Memory B cell (primary cell): ENCODE measurements around the gene TBX15.

ENCODE experiments used
- ATAC-seq: fragments of 150-1000 bp; cut with Tn5 transposase; 2 replicates; pipeline ENCODE4 v1.10.0; 2021; ENCODE audit warnings: low read depth, mild to moderate bottlenecking, moderate library complexity
- DNase-seq, 2 donors: peaks; one replicate each; pipeline ENCODE4 v3.0.0; 2022; ENCODE audit warnings: low spot score in 2 of 2
- H3K27ac Mint-ChIP-seq: one replicate; pipeline ENCODE4 v1.8.0; 2022; ENCODE audit warnings: mild to moderate bottlenecking, moderate library complexity, mixed read lengths
- H3K27me3 Mint-ChIP-seq: one replicate; pipeline ENCODE4 v1.8.0; 2022; ENCODE audit warnings: mixed read lengths
- H3K36me3 Mint-ChIP-seq: one replicate; pipeline ENCODE4 v1.8.0; 2022; ENCODE audit warnings: mild to moderate bottlenecking, mixed read lengths
- H3K4me1 Mint-ChIP-seq: one replicate; pipeline ENCODE4 v1.8.0; 2022; ENCODE audit warnings: mixed read lengths
- H3K4me3 Mint-ChIP-seq: one replicate; pipeline ENCODE4 v1.8.0; 2022; ENCODE audit warnings: mild to moderate bottlenecking, moderate library complexity, mixed read lengths
- H3K9me3 Mint-ChIP-seq: one replicate; pipeline ENCODE4 v1.8.0; 2022; ENCODE audit warnings: mixed read lengths

The TBX15 gene

GRCh38 chr1:118993700-118994026 is 5.5 kb upstream of the TBX15 start:
- DNase-seq (no peak), ATAC-seq (no peak)
- Mint-ChIP-seq H3K36me3 (peaks cover 2% of the 10 kb centered on the region), H3K27ac (no peak overlapping the region), H3K9me3 (peaks cover 5% of the 10 kb centered on the region), H3K4me1 (peaks cover 5% of the 10 kb centered on the region), H3K27me3 (peaks cover 41% of the 10 kb centered on the region), H3K4me3 (no peak overlapping the region)

- no peak overlapping the region for H3K4me3 Mint-ChIP-seq
- H3K36me3 Mint-ChIP-seq: peaks cover 2% of the 10 kb centered on the region
- DNase-seq: no peak
- peaks cover 40% of the 10 kb centered on the region for H3K27me3 Mint-ChIP-seq
- H3K27ac Mint-ChIP-seq: no peak overlapping the region
- no peak for ATAC-seq
- peaks cover 6% of the 10 kb centered on the region for H3K4me1 Mint-ChIP-seq
- H3K9me3 Mint-ChIP-seq: peaks cover 5% of the 10 kb centered on the region
These were observed 4.9 kb upstream of the TBX15 start for GRCh38 chr1:118992868-118993699.

GRCh38 chr1:118992237-118992825 is 4.2 kb upstream of the TBX15 start:
- H3K27ac Mint-ChIP-seq: peak overlapping the region; percentile 63
- DNase-seq (no peak), ATAC-seq (no peak)
- no peak overlapping the region for H3K4me3 Mint-ChIP-seq
- peaks cover 39% of the 10 kb centered on the region for H3K27me3 Mint-ChIP-seq
- H3K9me3 Mint-ChIP-seq: peaks cover 5% of the 10 kb centered on the region
- peaks cover 8% of the 10 kb centered on the region for H3K4me1 Mint-ChIP-seq
- peaks cover 2% of the 10 kb centered on the region for H3K36me3 Mint-ChIP-seq

GRCh38 chr1:118991448-118991847 is 3.3 kb upstream of the TBX15 start:
- Mint-ChIP-seq H3K27ac (no peak overlapping the region), H3K4me3 (no peak overlapping the region), H3K9me3 (peaks cover 5% of the 10 kb centered on the region), H3K4me1 (peaks cover 8% of the 10 kb centered on the region), H3K27me3 (peaks cover 42% of the 10 kb centered on the region), H3K36me3 (peaks cover 4% of the 10 kb centered on the region)
- no peak for ATAC-seq
- DNase-seq: no peak

GRCh38 chr1:118990513-118991152 is 2.5 kb upstream of the TBX15 start:
- peaks cover 11% of the 10 kb centered on the region for H3K4me1 Mint-ChIP-seq
- H3K36me3 Mint-ChIP-seq: peaks cover 4% of the 10 kb centered on the region
- peaks cover 5% of the 10 kb centered on the region for H3K9me3 Mint-ChIP-seq
- ATAC-seq (no peak), DNase-seq (no peak)
- peaks cover 42% of the 10 kb centered on the region for H3K27me3 Mint-ChIP-seq
- H3K4me3 Mint-ChIP-seq: no peak overlapping the region
- H3K27ac Mint-ChIP-seq: no peak overlapping the region

GRCh38 chr1:118989878-118990378 is 1.8 kb upstream of the TBX15 start:
- H3K4me3 Mint-ChIP-seq: no peak overlapping the region
- H3K27ac Mint-ChIP-seq: no peak overlapping the region
- DNase-seq (no peak), ATAC-seq (no peak)
- peaks cover 5% of the 10 kb centered on the region for H3K9me3 Mint-ChIP-seq
- H3K4me1 Mint-ChIP-seq: peaks cover 11% of the 10 kb centered on the region
- H3K36me3 Mint-ChIP-seq: peaks cover 4% of the 10 kb centered on the region
- H3K27me3 Mint-ChIP-seq: peaks cover 44% of the 10 kb centered on the region

GRCh38 chr1:118989006-118989815 is 1.1 kb upstream of the TBX15 start:
- peaks cover 4% of the 10 kb centered on the region for H3K36me3 Mint-ChIP-seq
- H3K4me1 Mint-ChIP-seq: peaks cover 11% of the 10 kb centered on the region
- peaks cover 43% of the 10 kb centered on the region for H3K27me3 Mint-ChIP-seq
- peaks cover 5% of the 10 kb centered on the region for H3K9me3 Mint-ChIP-seq
- H3K27ac Mint-ChIP-seq: no peak overlapping the region
- DNase-seq (no peak), ATAC-seq (no peak)
- no peak overlapping the region for H3K4me3 Mint-ChIP-seq

- Mint-ChIP-seq H3K4me1 (peaks cover 10% of the 10 kb centered on the region), H3K27me3 (peaks cover 52% of the 10 kb centered on the region), H3K27ac (peak overlapping the region; percentile 82), H3K9me3 (peaks cover 2% of the 10 kb centered on the region), H3K4me3 (peak overlapping the region; percentile 60), H3K36me3 (peaks cover 4% of the 10 kb centered on the region)
- no peak for DNase-seq
- no peak for ATAC-seq
These were observed 516 bp downstream of the TBX15 start for GRCh38 chr1:118987468-118988185.

GRCh38 chr1:118986555-118987467 is 1.3 kb downstream of the TBX15 start:
- H3K4me3 Mint-ChIP-seq: peak overlapping the region; percentile 59
- H3K36me3 Mint-ChIP-seq: peaks cover 2% of the 10 kb centered on the region
- H3K27me3 Mint-ChIP-seq: peaks cover 47% of the 10 kb centered on the region
- peaks cover 10% of the 10 kb centered on the region for H3K4me1 Mint-ChIP-seq
- ATAC-seq: no peak
- peak overlapping the region; percentile 63 for H3K27ac Mint-ChIP-seq
- H3K9me3 Mint-ChIP-seq: peaks cover 2% of the 10 kb centered on the region
- no peak for DNase-seq

- DNase-seq (no peak), ATAC-seq (no peak)
- Mint-ChIP-seq H3K27ac (peak overlapping the region; percentile 63), H3K9me3 (peaks cover 2% of the 10 kb centered on the region), H3K27me3 (peaks cover 42% of the 10 kb centered on the region), H3K4me3 (peak overlapping the region; percentile 17), H3K36me3 (peaks cover 4% of the 10 kb centered on the region), H3K4me1 (peaks cover 8% of the 10 kb centered on the region)
These were observed 2.2 kb downstream of the TBX15 start for GRCh38 chr1:118985640-118986554.

GRCh38 chr1:118984722-118985639 is 3.2 kb downstream of the TBX15 start:
- H3K9me3 Mint-ChIP-seq: no peaks in the 10 kb centered on the region
- peak overlapping the region; percentile 21 for H3K27ac Mint-ChIP-seq
- peak overlapping the region; percentile 43 for H3K4me3 Mint-ChIP-seq
- no peak for DNase-seq
- no peak for ATAC-seq
- H3K4me1 Mint-ChIP-seq: peaks cover 9% of the 10 kb centered on the region
- peaks cover 40% of the 10 kb centered on the region for H3K27me3 Mint-ChIP-seq
- peaks cover 5% of the 10 kb centered on the region for H3K36me3 Mint-ChIP-seq
